HG02759 (cell line): ENCODE measurements around the gene RPN1.
"Not testable (repeated sequence)": the region's sequence is repeated elsewhere in the genome, so short reads cannot be mapped to it uniquely, and the experiment has no call there.

Experiments used
- ATAC-seq: cut with Tn5 transposase; IDR thresholded peaks from one replicate; pipeline ENCODE4 v1.9.1; 2021; ENCODE audit warnings: mild to moderate bottlenecking, moderate library complexity; ENCODE audit not compliant: unreplicated experiment

Gene RPN1

GRCh38 chr3:128613083-128613829, 37.4 kb downstream of the RPN1 start:
- no peak for ATAC-seq

DNA sequence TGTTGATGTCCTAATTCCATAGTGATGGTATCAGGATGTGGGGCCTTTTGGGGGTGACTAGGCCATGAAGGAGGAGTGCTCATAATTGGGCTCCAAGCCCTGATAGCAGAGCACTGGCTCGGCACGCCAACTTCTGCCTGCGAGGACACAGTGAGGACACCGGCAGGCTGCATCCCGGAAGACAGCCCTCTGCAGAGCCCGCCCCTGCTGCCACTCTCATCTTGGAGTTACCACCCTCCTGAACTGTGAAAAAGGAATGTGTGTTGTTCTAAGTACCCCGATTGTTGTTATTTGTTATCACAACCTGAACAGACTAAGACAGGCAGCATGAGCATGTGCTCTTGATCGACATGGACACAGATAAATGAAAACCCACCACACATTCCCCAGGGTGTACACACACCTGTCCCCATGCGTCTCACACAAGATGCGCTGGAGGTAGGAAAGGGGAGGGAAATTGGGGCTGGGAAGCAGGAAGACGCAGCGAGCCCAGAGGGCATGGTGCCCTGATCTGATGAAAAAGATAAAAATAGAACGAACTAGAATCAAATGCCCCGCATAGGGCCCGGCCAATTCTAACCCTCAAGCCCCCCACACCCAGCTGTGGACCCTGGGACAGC, 40.1 kb downstream of the RPN1 start:
- no peak for ATAC-seq

DNA sequence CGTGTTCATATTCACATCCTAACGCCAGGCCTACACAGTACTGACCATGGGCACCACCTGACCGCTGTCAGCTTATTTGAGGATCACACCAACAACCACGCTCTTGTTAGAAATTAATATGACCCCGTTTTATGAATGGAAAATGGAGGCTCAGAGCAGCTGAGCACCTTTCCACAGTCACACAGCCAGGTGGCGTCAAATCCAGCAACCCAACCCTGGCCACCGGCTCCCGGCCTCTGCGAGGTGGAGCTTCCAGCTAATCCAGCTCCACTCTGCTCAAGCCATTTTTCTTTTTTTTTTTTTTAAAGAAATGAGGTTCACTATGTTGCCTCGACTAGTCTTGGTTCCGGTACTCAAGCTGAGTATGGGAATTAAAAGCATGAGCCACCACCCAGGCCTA, 41.3 kb downstream of the RPN1 start:
- ATAC-seq, result no peak

GRCh38 chr3:128607710-128608048, 42.9 kb downstream of the RPN1 start:
- ATAC-seq, result no peak

- no peak for ATAC-seq
These were observed 44.5 kb downstream of the RPN1 start for GRCh38 chr3:128606094-128606493.

DNA sequence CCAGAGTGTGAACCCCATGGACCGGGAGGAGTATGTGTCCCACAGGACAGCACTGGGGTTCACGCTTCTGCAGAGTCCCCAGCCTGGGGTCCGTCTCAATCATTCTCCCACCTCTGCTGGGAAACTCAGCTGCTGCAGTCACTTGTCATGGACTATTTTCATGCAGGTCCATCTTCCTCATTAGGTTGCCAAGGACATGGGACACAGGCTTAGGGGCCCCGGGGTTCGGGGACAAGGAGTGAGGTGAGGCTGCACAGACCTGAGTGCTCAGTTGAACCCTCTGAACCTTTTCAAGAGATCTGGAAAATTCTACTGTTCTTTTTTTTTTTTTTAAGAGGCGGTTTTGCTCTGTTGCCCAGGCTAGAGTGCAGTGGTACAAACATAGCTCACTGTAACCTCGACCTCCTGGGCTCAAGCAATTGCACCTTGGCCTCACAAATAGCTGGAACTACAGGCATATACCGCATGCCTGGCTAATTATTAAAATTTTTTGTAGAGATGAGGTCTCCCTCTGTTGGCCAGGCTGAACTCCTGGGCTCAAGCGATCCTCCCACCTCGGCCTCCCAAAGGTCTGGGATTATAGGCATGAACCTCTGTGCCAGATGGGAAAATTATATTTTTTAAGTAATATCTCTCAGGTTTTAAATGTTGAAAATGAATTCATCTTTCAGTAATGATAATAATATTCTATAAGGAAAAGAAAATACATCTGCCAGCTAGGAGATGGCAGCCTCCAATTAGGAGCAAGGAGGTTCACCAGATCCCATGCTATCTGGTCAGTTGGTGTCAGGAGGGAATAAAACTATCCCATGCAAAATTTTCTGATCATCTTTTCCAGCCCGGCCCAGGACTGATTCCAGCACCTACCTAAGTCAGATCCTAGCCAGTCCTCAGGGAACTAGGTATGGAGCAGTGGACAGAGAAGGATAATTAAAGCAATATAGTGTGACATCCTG, 45.2 kb downstream of the RPN1 start:
- ATAC-seq, result no peak

DNA sequence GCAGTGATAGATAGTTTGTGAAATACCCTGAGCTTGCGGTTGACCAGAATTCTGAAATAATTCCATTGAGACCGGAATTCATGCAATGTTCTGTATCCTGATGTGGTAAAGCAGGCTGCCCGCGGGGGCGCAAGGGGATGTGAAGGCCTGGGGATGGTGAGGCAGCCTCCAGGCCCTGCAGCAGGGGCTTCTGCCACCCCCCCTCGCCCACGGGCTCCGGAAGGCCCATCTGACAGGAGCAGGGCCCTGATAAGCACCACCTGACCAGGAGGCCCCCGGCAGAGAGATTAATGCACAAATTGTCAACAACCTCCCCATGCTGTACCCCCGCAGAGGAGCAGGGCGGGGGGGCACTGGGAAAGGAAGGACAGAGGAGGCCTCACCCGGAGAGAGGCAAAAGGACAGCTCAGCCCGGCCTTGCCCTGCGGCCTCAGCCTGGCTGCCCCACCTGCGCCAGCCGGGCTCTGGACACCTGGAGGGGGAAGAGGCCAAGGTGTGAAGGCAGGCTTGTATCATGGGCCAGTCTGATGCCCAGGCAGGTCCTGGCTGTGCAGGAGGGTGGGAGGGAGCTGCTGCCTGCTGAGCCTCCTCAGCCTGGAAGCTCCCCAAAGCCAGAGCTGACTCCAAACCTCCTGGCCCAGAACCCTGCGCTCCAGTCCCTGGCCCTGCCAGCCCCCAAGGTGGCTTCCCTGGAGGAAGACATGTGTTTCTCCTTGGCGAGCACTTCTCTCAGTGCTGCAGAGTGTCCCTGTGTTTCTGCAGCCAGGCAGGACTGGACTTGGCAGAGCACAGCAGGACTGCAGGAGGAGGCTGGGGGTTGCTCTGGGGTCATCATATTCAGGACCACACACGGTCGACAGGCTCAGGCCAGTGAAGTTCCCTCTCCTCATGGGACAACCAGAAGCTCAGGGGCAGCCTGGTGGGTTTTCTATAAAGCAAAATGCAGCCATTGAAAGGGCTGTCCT, 46.5 kb downstream of the RPN1 start:
- no peak for ATAC-seq

DNA sequence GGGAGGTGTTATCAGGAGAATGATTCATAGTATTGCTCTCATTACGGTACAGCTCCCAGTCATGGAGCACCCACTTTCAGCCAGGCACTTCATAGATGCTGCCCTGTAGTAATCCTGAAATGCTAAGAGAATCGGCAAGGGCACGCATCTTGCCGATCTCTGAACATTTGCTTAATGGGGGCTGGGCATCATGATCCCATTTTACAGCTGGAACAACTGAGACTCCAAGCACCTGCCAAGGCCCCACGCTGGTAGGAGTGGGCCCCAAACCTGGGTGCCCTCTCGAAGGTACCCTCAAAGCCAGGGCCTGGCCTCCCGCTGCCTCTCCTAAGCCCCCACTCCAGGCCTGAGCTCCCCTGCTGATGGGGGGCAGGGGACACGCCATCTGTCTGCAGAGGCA, 47.3 kb downstream of the RPN1 start:
- ATAC-seq, result no peak

GRCh38 chr3:128598884-128599664, 51.5 kb downstream of the RPN1 start:
- ATAC-seq, result no peak

- ATAC-seq, result no peak
These were observed 52.7 kb downstream of the RPN1 start for GRCh38 chr3:128597900-128598299.

GRCh38 chr3:128592864-128593263, 57.8 kb downstream of the RPN1 start:
- no peak for ATAC-seq

- ATAC-seq, result no peak
These were observed 58.7 kb downstream of the RPN1 start for GRCh38 chr3:128591738-128592426.

GRCh38 chr3:128590948-128591347, 59.7 kb downstream of the RPN1 start:
- no peak for ATAC-seq

GRCh38 chr3:128589985-128590384, 60.6 kb downstream of the RPN1 start:
- not testable (repeated sequence) for ATAC-seq

DNA sequence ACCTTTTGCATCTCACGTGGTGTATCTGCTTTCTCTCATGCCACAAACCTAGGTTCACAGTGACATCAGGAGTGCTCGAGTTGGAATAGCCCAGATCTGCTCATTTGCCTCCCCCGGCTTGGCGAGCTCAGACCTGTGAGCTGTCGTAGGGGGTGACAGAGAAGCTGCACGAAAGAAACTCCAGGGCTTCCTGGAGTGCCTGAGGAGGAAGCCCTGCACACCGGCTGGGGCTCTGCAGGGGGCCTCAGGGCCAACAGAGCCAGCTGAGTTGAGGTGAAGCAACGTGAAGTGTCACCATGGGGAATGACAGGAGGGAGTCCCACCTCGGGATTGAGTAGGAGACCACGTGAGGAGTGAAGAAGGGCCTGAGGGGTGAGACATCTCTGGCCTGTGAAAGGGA, 62.5 kb downstream of the RPN1 start:
- no peak for ATAC-seq

GRCh38 chr3:128587391-128587790, 63.2 kb downstream of the RPN1 start:
- ATAC-seq, result no peak

DNA sequence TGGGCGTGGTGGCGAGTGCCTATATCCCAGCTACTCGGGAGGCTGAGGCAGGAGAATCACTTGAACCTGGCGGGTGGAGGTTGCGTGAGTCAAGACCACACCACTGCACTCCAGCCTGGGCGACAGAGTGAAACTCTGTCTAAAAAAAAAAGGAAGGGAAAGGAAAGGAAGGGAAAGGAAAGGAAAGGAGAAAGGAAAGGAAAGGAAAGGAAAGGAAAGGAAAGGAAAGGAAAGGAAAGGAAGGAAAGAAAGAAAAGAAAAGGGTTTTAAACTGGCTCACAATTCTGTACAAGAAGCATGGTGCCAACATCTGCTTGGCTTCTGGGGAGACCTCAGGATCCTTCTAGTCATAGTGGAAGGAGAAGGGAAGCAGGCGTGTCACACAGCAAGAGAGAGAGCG, 63.7 kb downstream of the RPN1 start:
- not testable (repeated sequence) for ATAC-seq

DNA sequence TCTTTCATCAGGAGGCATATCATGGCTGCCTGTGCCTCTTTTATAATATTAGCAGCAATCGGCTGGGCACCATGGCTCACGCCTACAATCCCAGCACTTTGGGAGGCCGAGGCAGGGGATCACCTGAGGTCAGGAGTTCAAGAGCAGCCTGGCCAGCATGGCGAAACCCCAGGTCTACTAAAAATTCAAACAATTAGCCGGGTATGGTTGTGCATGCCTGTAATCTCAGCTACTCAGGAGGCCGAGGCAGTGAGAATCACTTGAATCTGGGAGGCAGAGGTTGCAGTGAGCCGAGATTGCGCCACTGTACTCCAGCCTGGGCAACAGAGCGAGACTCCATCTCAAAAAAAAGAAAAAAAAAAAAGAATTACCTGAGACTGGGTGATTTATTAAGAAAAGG, 64.2 kb downstream of the RPN1 start:
- ATAC-seq, result not testable (repeated sequence)

DNA sequence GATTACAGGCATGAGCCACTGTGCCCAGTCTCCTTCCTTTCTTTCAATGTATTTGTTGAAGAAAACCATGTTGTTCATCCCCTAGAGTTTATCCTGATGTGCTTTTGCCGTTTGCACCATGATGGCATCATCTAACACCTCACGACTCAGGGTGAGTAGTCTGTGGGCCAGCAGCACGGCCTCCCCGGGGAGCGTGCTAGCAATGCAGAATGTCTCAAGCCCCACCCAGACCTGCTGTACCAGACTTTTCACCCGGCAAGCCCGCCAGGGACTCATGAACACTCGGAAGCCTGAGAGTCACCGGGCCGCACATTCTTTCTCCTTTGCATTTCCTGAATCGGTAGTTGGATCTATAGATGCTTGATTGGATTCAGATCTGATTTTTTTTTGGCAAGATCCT, 64.6 kb downstream of the RPN1 start:
- no peak for ATAC-seq
